22Rv1 (cell line): ENCODE results near the gene GPR176.

Experiments
- CTCF ChIP-seq: fragments of 450-650 bp; IDR thresholded peaks from 2 replicates; pipeline ENCODE4 v1.5.1; 2017; ENCODE audit warnings: mild to moderate bottlenecking
- ZFX ChIP-seq: fragments of 450-650 bp; IDR thresholded peaks from 2 replicates; pipeline ENCODE4 v1.6.1; 2017; ENCODE audit warnings: antibody characterized with exemption, borderline replicate concordance

- no peak for TF ChIP-seq CTCF
- TF ChIP-seq ZFX = no peak
Measured at GRCh38 chr15:39919748-39920509, at the start of gene GPR176.
